Measurements from ENCODE around the gene NR0B1. TPM values are rescaled to one million over a fixed set of nuclear protein-coding genes. Genes with fewer than 3 reads are reported as not detected.

The NR0B1 gene
- total and polyA plus RNA-seq, 2 of the 4 experiments (the other 2 are of a cell fraction), result not detected

- ATAC-seq (ENCODE audit: low read depth), result no peak
- H4K8ac ChIP-seq (ENCODE audit: low read depth in 2 of 2, low read length in 2 of 2), result no peak overlapping the region
- no peak overlapping the region for H3K9ac ChIP-seq (ENCODE audit: low read depth, low read length)
- no peak overlapping the region for H2AK5ac ChIP-seq (ENCODE audit: low read depth, low read length)
- H3K23ac ChIP-seq (ENCODE audit: low read depth, low read length), result no peak overlapping the region
- H4K5ac ChIP-seq (ENCODE audit: low read depth, low read length), result no peak overlapping the region
- intact Hi-C loops (cut with micrococcal nuclease), result no loop called here
- WGBS, 2 experiments (ENCODE audit: extremely low coverage in 2 of 2, insufficient read length in 1 of 2), result 76% methylated on average over 2 of the region's 3 CpGs; no CpG with 5 or more reads in 1 of the 2 experiments
- no peak overlapping the region for H4K91ac ChIP-seq (ENCODE audit: insufficient read depth, low read depth, low read length)
- H3K9me3 ChIP-seq (ENCODE audit: control insufficient read depth, insufficient read depth, low read length), result no peaks in the 10 kb centered on the region
- no peak overlapping the region for H2BK120ac ChIP-seq (ENCODE audit: low read depth, low read length)
- BruUV-seq (replicated peaks), result no TSS peak
- H2BK5ac ChIP-seq (ENCODE audit: low read depth, low read length, poor library complexity, severe bottlenecking), result no peak overlapping the region
- no peaks in the 10 kb centered on the region for H3K4me1 ChIP-seq (ENCODE audit: control insufficient read depth, insufficient read depth, low read length)
- H3K27me3 ChIP-seq (ENCODE audit: control insufficient read depth, insufficient read depth, low read length), result peaks cover 10% of the 10 kb centered on the region
- no peaks in the 10 kb centered on the region for H3K36me3 ChIP-seq (ENCODE audit: control insufficient read depth, insufficient read depth, low read length)
- in situ Hi-C loops (cut with MboI; ENCODE audit: low sequenced_read_pairs), result no loop called here
- dilution Hi-C loops (cut with HindIII; ENCODE audit: low sequenced_read_pairs, unreplicated experiment), result no loop called here
- no peak overlapping the region for H3K4me2 ChIP-seq (ENCODE audit: low read depth, low read length)
- no peak overlapping the region for H3K27ac ChIP-seq (ENCODE audit: insufficient read depth, low read length)
- H2AK9ac ChIP-seq (replicated peaks; ENCODE audit: low read depth, low read length, poor library complexity), result no peak overlapping the region
- no peak for DNase-seq
- no peaks in the 10 kb centered on the region for H3K79me1 ChIP-seq (ENCODE audit: low read depth in 1 of 2, low read length in 2 of 2)
- no peak overlapping the region for H3K4me3 ChIP-seq (ENCODE audit: insufficient read depth, low read depth, low read length)
- ChIA-PET CTCF (interaction anchor here (0.6 kb wide), 2 partner anchors 1226 to 1685 kb away, joined by 3 to 4 read pairs; no protein-coding TSS in a partner anchor), POLR2A (ENCODE audit: unreplicated experiment) (no interaction called here)
- no peak for TF ChIP-seq MXI1 (IDR thresholded peaks at IDR 0.05; ENCODE audit: borderline replicate concordance, low read depth, low read length)
- no peak for TF ChIP-seq RCOR1 (IDR thresholded peaks at IDR 0.05; ENCODE audit: insufficient replicate concordance, low read length)
- TF ChIP-seq CTCF (conservative IDR thresholded peaks at IDR 0.05; ENCODE audit: low read depth, low read length), result no peak
- TF ChIP-seq POLR2A (IDR thresholded peaks at IDR 0.05; ENCODE audit: low read depth, low read length), result no peak
- TF ChIP-seq RAD21 (IDR thresholded peaks at IDR 0.05; ENCODE audit: low read length), result no peak
- TF ChIP-seq ELK1 (IDR thresholded peaks at IDR 0.05; ENCODE audit: borderline replicate concordance, low read depth, low read length), result no peak
- TF ChIP-seq, protein P1, sequence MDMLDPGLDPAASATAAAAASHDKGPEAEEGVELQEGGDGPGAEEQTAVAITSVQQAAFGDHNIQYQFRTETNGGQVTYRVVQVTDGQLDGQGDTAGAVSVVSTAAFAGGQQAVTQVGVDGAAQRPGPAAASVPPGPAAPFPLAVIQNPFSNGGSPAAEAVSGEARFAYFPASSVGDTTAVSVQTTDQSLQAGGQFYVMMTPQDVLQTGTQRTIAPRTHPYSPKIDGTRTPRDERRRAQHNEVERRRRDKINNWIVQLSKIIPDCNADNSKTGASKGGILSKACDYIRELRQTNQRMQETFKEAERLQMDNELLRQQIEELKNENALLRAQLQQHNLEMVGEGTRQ (IDR thresholded peaks at IDR 0.05; ENCODE audit: low read depth, low read length), result no peak
- TF ChIP-seq CHD1 (IDR thresholded peaks at IDR 0.05; ENCODE audit: low read depth, low read length), result no peak
- no peak for TF ChIP-seq BHLHE40 (IDR thresholded peaks at IDR 0.05; ENCODE audit: low read depth, low read length)
- no peak for TF ChIP-seq NFE2L2 (IDR thresholded peaks at IDR 0.05; ENCODE audit: low read depth, low read length)
- TF ChIP-seq MAZ (IDR thresholded peaks at IDR 0.05; ENCODE audit: borderline replicate concordance, low read depth, low read length), result no peak
- TF ChIP-seq CEBPB (IDR thresholded peaks at IDR 0.05; ENCODE audit: low read depth, low read length), result no peak
- TF ChIP-seq RFX5 (IDR thresholded peaks at IDR 0.05; ENCODE audit: low read depth, low read length), result no peak
- TF ChIP-seq FOS (IDR thresholded peaks at IDR 0.05; ENCODE audit: low read depth, low read length), result no peak
- TF ChIP-seq SMC3 (IDR thresholded peaks at IDR 0.05; ENCODE audit: low read depth, low read length), result no peak
- TF ChIP-seq MAFK (IDR thresholded peaks at IDR 0.05; ENCODE audit: low read depth, low read length), result no peak
- H2BK15ac ChIP-seq (ENCODE audit: low read depth, low read length), result no peak overlapping the region
- no peak overlapping the region for H3K4ac ChIP-seq (ENCODE audit: low read depth, low read length)
- no peak overlapping the region for H3K56ac ChIP-seq (ENCODE audit: extremely low read depth, insufficient read depth, low read length)
- no peaks in the 10 kb centered on the region for H3K9me1 ChIP-seq (ENCODE audit: insufficient read depth, low read length)
- H3K14ac ChIP-seq (replicated peaks; ENCODE audit: low read depth, low read length), result no peak overlapping the region
- H2AFZ ChIP-seq (replicated peaks; ENCODE audit: low read length, poor library complexity), result no peak overlapping the region
- H4K20me1 ChIP-seq (ENCODE audit: insufficient read depth, low read length), result no peaks in the 10 kb centered on the region
- no peak overlapping the region for H2BK20ac ChIP-seq (ENCODE audit: low read depth, low read length)
- no peak overlapping the region for H3K18ac ChIP-seq (ENCODE audit: low read depth, low read length)
Measured at GRCh38 chrX:30313322-30313721, 4.1 kb upstream of the NR0B1 start.
